SKM-1 treated with dmso at 0.1 percent for 144 hours (cell line): ENCODE measurements around the gene SQSTM1.

Experiments used
- DNase-seq: peaks from one replicate; lab custom pipeline; 2025; ENCODE audit not compliant: unreplicated experiment; lab: John Stamatoyannopoulos, UW

SQSTM1 gene

GRCh38 chr5:179794575-179794974, 26.1 kb upstream of the SQSTM1 start:
- DNase-seq, result no peak

- DNase-seq, result no peak
These were observed 25.4 kb upstream of the SQSTM1 start for GRCh38 chr5:179795049-179795862.

DNA sequence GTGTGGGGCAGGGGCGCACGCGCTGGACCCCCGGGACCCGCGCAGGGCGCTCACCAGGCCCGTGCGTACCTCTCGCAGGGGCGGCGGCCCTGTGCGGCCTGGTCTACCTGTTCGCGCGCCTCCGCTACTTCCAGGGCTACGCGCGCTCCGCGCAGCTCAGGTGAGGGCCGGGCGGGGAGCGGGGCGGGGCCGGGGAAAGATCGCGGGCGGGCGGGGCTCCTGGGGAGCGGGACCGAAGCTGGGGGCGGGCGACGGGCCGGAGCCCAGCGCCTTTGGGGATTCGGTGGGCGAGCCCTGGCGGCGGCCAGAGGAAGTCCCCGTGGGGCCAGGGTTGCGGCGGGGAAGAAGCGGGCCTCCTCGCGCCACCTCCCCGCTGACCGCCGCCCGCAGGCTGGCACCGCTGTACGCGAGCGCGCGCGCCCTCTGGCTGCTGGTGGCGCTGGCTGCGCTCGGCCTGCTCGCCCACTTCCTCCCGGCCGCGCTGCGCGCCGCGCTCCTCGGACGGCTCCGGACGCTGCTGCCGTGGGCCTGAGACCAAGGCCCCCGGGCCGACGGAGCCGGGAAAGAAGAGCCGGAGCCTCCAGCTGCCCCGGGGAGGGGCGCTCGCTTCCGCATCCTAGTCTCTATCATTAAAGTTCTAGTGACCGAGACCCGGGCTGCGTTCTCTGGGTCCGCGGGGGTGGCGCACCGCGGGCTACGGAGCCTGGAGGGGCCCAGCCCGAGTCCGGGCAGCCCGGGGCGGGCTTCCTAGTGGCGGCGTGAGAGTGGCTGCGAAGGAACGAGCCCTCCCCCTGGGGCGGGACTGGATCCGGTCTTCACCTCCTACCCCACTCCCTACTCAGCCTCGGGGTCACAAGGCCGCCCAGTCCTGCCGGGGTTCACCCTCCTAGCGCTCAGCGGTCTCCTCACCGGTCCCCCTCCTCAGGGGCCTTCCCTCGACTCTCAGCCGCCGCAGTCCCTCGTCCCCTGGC, 24.6 kb upstream of the SQSTM1 start:
- DNase-seq, result peak; percentile 76

DNA sequence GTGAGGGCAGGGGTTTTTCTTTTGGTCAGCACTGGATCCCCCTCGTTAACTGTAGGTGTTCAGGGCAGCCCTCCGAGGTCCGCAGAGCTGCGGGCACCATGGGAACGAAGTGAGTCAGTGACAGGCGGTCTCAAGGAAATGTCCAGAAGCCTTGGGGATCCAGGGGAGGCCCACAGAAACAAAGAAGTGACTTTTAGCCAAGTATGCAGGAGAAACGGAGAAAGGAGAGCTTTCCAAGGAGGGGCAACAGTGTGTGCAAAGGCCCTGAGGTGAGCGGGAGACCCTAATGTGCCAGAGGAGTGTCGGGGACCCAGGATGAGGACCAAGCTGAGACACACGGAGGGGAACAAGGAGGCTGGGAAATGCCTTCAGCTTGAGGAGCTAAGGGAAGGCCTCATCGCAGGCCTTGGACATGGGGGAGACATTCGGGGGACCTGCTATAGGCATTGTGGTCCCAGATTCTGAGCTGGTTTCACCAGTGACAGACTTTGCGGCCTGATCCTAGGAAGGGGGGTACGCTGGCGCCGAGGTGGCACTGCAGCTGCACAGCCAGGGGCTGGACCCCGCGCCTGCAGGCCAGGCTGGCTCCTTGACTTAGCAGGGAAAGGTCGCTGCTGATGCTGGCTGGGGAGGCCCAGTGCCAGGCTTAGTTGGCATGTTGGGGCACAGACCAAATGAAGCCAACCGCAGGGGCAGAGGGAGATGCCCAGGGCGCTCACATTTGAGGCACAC, 23.7 kb upstream of the SQSTM1 start:
- DNase-seq, result no peak

DNA sequence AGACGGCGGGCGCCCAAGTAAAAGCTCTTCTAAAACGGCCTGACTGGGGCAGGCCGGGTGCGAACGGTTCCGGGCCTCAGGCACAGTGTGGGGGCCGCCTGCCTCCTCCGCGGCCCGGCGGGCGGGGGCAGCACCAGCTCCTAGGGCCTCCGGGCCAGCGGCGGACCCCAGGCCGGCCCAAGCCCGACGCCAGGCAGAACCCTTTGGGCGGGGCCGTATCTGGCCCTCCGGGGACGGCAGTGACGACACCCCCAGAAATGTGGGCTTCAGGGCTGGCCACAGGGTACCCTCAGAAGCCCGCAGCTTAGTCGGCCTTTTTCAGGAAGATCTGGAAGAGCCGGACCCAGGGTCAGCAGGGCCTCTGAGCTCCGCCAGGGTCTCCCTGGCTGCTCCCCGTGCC, 23.0 kb upstream of the SQSTM1 start:
- no peak for DNase-seq

GRCh38 chr5:179798144-179798770, 22.4 kb upstream of the SQSTM1 start:
- no peak for DNase-seq

GRCh38 chr5:179798771-179799643, 21.7 kb upstream of the SQSTM1 start:
- DNase-seq, result no peak

GRCh38 chr5:179799644-179799973, 21.1 kb upstream of the SQSTM1 start:
- no peak for DNase-seq

DNA sequence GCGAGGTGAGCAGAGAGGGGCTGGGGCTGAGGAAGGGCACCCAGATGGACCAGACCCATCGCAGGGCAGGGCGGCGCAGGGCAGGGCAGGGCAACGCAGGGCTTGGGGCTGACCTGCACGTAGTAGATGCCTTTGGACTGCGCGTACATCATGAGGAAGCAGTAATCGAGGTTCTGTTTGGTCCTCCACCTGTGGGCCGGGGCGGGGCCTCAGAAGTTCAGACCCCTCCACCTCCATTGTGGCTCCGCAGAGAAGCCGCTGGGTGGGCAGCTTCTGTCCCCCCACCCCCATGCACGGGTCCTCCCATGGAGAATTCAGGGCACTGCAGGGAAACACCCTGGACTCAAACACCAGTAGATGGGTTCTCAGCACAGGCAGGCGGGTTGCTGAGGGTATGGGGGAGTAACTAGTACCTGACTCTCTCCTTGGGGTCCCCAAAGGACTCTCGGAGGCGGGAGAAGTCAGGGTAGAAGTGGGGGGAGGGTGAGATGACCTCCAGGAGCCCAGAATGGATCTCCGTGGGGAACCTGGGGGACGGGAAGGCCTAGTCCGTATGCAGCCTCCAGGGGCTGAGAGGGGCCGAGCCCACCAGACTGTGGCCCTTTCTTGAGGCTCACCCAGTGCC, 20.5 kb upstream of the SQSTM1 start:
- no peak for DNase-seq

DNA sequence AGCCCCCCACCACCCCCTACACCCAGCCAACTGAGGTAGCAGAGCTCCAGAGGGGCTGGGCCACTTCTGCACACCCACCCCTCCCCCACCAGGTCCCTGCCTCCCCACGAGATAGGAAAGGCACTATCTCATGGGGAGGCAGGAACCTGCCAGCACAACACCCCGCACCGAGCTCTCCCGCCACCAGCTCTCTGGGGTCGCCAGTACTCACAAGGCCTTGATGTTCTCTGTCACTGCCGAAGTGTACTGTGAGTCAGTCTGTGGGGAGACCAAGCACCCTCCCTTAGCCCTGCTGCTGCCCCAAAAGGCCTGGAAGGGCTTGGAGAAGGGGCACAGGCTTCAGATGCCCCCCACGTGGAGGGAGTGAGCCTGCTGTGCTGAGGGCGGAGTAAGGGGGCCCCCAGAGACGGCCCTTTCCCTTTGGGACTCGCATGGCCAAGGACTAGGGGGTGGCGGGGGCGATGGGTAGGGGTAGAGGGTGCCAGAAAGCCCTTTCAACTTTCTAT, 20.0 kb upstream of the SQSTM1 start:
- DNase-seq, result no peak

DNA sequence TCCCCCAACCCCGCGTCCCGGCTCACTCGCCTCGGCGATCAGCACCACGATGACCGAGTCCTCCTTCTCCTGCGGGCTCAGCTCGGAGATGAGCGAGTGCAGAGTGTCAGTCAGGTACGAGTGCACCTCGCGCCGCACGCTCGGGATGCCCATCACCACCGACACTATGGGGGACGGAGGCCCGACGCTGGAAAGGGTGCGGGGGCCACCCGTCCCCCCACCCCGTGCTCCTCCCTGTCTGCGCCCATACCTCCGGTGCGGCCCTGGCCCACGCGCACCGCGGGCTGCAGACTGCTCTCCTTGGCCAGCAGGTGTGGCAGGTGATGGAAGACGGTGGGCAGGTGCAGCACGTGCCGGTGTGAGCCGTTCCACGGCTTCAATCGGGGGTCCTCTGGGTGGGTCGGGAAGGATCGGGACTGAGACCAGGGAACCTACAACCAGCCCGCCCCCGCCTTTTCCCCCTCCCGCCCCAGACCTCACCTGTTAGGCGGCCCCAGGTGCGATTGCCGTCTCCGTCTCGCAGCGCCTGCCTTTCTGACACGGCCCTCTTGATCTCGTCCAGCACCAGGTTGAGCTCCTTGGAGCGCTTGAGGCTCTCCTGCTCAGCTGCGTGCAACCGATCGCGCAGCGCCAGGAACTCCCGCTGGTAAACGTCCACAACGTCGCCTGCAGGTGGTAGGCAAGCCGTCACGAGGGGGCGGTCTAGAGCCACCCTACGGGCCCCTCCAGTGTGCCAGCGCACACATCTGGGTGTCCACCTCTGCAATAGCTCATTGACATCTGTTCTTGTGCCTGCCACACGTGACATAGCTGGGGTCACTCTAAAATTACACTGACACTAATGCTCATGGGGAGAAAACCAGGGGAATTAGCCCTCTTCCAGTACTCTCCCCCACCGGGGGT, 19.1 kb upstream of the SQSTM1 start:
- no peak for DNase-seq

- DNase-seq, result no peak
These were observed 18.4 kb upstream of the SQSTM1 start for GRCh38 chr5:179802207-179802883.

DNA sequence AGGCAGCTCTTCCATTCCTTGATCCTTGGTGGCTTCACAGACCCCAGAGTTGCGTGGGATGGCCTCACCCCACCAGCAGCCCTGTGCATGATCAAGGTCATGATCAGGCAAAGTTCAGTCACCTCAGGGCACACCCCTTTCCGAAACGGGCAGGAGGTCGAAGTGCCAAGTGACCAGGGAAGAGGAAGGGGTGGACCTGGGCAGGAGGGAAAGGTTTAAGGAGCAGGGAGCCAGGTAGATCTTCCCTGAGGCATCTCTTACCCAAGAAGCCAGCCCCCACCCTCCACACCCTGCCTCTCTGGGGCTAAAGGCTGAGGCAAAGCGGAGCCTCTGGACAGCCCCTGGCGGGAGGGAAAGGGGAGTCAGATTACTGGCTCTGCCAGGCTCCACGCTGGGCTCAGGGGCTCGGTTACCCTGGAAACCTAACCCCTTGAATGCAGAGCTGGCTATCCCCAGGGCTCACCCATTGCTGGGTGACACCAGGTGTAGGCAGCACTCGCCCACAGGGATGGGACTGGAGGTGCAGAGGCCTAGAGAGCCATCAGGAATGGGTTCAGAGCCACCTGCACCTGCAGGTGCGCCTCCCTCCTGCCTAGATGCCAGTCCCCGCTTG, 17.6 kb upstream of the SQSTM1 start:
- DNase-seq, result no peak

DNA sequence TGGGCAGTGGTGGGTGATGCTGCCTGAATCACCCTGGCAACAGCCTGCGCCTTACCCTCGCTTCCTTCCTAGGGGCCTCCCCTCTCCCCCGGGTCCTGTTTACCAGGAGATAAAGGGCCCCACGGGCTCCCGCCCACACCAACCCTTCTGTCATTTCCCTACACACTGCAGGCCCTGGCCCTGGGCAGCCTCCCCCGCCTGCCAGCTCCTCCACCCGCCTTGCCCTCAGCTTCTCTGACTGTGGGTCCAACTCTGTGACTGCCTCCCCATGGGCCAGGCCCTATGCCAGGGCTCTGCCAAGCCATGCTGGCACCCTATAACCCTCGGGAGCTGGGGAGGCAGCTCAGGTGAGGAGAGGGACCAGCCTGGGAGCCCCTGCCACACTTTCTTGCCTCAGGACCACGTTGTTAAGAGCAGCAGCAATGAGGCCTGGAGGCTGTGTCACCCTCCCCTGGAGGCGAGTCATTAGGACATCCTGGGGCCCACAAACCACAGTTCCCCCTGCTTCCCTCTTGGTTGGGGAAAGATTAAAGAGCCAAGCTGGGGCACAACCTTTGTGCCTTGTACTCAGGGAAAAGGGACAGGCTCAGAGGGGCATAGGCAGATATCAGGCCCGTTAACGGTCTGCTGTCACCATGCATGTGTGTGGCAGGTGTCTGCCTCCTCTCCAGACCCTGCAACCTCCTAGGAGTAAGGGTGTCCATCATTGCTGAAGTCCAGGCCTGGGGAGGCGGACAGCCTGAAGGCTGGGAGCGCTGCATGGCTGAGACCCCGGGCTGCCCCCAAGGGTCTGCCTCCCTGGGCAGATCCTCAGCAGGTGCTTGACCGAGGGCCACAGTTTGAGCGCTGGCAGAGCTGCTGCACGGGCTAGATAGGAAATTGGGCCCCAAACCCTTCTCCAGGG, 16.8 kb upstream of the SQSTM1 start:
- peak; percentile 78 for DNase-seq

- DNase-seq, result no peak
These were observed 16.2 kb upstream of the SQSTM1 start for GRCh38 chr5:179804555-179804947.

DNA sequence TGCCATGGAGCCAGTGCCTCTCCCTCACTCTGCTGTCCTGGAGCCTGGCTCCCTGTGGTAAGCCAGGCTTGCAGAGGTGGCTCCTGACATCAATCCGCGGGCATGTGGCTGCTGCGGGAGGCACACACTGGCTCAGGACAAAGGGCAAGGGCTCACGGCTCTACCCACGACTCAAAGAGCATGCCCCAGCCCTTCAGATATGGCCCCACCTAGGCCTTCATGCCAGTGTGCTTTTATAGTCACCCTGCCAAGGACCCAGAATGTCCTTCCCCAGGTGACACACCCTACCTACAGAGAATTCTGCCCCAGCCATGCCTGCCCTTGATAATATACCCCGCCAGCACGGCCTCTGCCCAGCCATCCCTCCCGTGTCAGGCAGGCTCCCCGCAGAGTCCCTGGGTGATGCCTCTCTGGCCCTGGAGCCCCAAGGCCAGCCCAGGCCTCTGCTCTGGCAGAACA, 15.6 kb upstream of the SQSTM1 start:
- no peak for DNase-seq
